NOMO-1 treated with dmso at 0.1 percent for 144 hours (cell line): ENCODE results near the gene RNF186.
"Not testable (repeated sequence)": the region's sequence is repeated elsewhere in the genome, so short reads cannot be mapped to it uniquely, and the experiment has no call there.

Source experiments
- DNase-seq: peaks from one replicate; lab custom pipeline; 2025; ENCODE audit not compliant: unreplicated experiment; lab: John Stamatoyannopoulos, UW

The RNF186 gene

GRCh38 chr1:19797827-19798226, 17.3 kb downstream of the RNF186 start:
- DNase-seq = no peak

- DNase-seq = no peak
Measured at GRCh38 chr1:19794583-19794982, 20.5 kb downstream of the RNF186 start.

GRCh38 chr1:19793360-19794046, 21.6 kb downstream of the RNF186 start:
- DNase-seq = no peak

- DNase-seq = no peak
Measured at GRCh38 chr1:19792237-19793002, 22.7 kb downstream of the RNF186 start.

- DNase-seq = not testable (repeated sequence)
Measured at GRCh38 chr1:19790061-19790975, 24.8 kb downstream of the RNF186 start.

- DNase-seq = no peak
Measured at GRCh38 chr1:19786988-19787423, 28.1 kb downstream of the RNF186 start.

- DNase-seq = no peak
Measured at GRCh38 chr1:19785660-19786059, 29.4 kb downstream of the RNF186 start.

GRCh38 chr1:19780267-19780877, 34.7 kb downstream of the RNF186 start:
- no peak for DNase-seq

- no peak for DNase-seq
Measured at GRCh38 chr1:19776933-19777332, 38.1 kb downstream of the RNF186 start.

GRCh38 chr1:19776287-19776686, 38.8 kb downstream of the RNF186 start:
- DNase-seq = no peak

GRCh38 chr1:19775831-19776230, 39.3 kb downstream of the RNF186 start:
- DNase-seq = no peak

- no peak for DNase-seq
Measured at GRCh38 chr1:19775317-19775716, 39.8 kb downstream of the RNF186 start.

- DNase-seq = no peak
Measured at GRCh38 chr1:19774180-19774785, 40.8 kb downstream of the RNF186 start.

GRCh38 chr1:19773485-19773884, 41.6 kb downstream of the RNF186 start:
- DNase-seq = no peak

- no peak for DNase-seq
Measured at GRCh38 chr1:19772053-19772452, 43.0 kb downstream of the RNF186 start.

- DNase-seq = no peak
Measured at GRCh38 chr1:19771350-19771749, 43.7 kb downstream of the RNF186 start.

GRCh38 chr1:19770436-19771190, 44.5 kb downstream of the RNF186 start:
- DNase-seq = no peak

- DNase-seq = no peak
Measured at GRCh38 chr1:19769211-19769932, 45.7 kb downstream of the RNF186 start.
